Parathyroid adenoma (tissue), 2 donors: ENCODE results near the gene CRISPLD2.

Experiments
- H2AFZ ChIP-seq: fragments of 300-600 bp; sonication (generic); one replicate; pipeline ENCODE4 v1.7.0; 2017; ENCODE audit warnings: antibody characterized with exemption, mild to moderate bottlenecking
- H3K27ac ChIP-seq: fragments of 300-600 bp; sonication (generic); one replicate; pipeline ENCODE4 v1.7.0; 2017
- H3K27me3 ChIP-seq: fragments of 300-600 bp; sonication (generic); one replicate; pipeline ENCODE4 v1.7.0; 2017; ENCODE audit warnings: low read length; ENCODE audit not compliant: control insufficient read depth, insufficient read depth
- H3K36me3 ChIP-seq: fragments of 300-600 bp; sonication (generic); one replicate; pipeline ENCODE4 v1.7.0; 2017; ENCODE audit warnings: low read length; ENCODE audit not compliant: control insufficient read depth, insufficient read depth
- H3K4me1 ChIP-seq: fragments of 300-600 bp; sonication (generic); one replicate; pipeline ENCODE4 v1.7.0; 2017; ENCODE audit warnings: control low read depth
- H3K4me2 ChIP-seq: fragments of 300-600 bp; sonication (generic); one replicate; pipeline ENCODE4 v1.7.0; 2017; ENCODE audit warnings: low read length
- H3K4me3 ChIP-seq: fragments of 300-600 bp; sonication (generic); one replicate; pipeline ENCODE4 v1.7.0; 2017; ENCODE audit warnings: low read depth, low read length
- H3K79me2 ChIP-seq: fragments of 300-600 bp; sonication (generic); one replicate; pipeline ENCODE4 v1.7.0; 2017; ENCODE audit warnings: control low read depth
- H3K9ac ChIP-seq: fragments of 300-600 bp; sonication (generic); one replicate; pipeline ENCODE4 v1.7.0; 2017; ENCODE audit warnings: mild to moderate bottlenecking
- H3K9me3 ChIP-seq: fragments of 300-600 bp; sonication (generic); one replicate; pipeline ENCODE4 v1.7.0; 2017; ENCODE audit warnings: low read length; ENCODE audit not compliant: control insufficient read depth
- CTCF ChIP-seq: fragments of 300-600 bp; sonication (generic); IDR thresholded peaks from one replicate; pipeline ENCODE4 v1.7.0; 2017; ENCODE audit warnings: antibody characterized with exemption, mild to moderate bottlenecking
- donor health status: primary hyperparathyroidism.

The CRISPLD2 gene

GRCh38 chr16:84875846-84876245 is 56.1 kb downstream of the CRISPLD2 start:
- H3K36me3 ChIP-seq = no peaks in the 10 kb centered on the region
- TF ChIP-seq CTCF = no peak
- no peak overlapping the region for H2AFZ ChIP-seq
- no peak overlapping the region for H3K27ac ChIP-seq
- H3K27me3 ChIP-seq = no peaks in the 10 kb centered on the region
- no peaks in the 10 kb centered on the region for H3K79me2 ChIP-seq
- no peak overlapping the region for H3K4me2 ChIP-seq
- no peak overlapping the region for H3K9ac ChIP-seq
- no peaks in the 10 kb centered on the region for H3K4me1 ChIP-seq
- no peaks in the 10 kb centered on the region for H3K9me3 ChIP-seq
- H3K4me3 ChIP-seq = no peak overlapping the region

- Histone ChIP-seq H2AFZ (no peak overlapping the region), H3K27me3 (no peaks in the 10 kb centered on the region), H3K4me1 (no peaks in the 10 kb centered on the region), H3K4me3 (no peak overlapping the region), H3K9me3 (no peaks in the 10 kb centered on the region), H3K9ac (no peak overlapping the region), H3K27ac (no peak overlapping the region), H3K36me3 (no peaks in the 10 kb centered on the region), H3K4me2 (no peak overlapping the region), H3K79me2 (no peaks in the 10 kb centered on the region)
- TF ChIP-seq CTCF = no peak
Measured at GRCh38 chr16:84876873-84877606, 57.3 kb downstream of the CRISPLD2 start.

- H3K4me2 ChIP-seq = no peak overlapping the region
- no peaks in the 10 kb centered on the region for H3K79me2 ChIP-seq
- H2AFZ ChIP-seq = no peak overlapping the region
- no peaks in the 10 kb centered on the region for H3K36me3 ChIP-seq
- H3K4me1 ChIP-seq = no peaks in the 10 kb centered on the region
- no peak overlapping the region for H3K9ac ChIP-seq
- H3K9me3 ChIP-seq = no peaks in the 10 kb centered on the region
- TF ChIP-seq CTCF = no peak
- no peak overlapping the region for H3K4me3 ChIP-seq
- H3K27me3 ChIP-seq = no peaks in the 10 kb centered on the region
- no peak overlapping the region for H3K27ac ChIP-seq
Measured at GRCh38 chr16:84878770-84879169, 59.0 kb downstream of the CRISPLD2 start.

GRCh38 chr16:84879569-84880487 is 60.0 kb downstream of the CRISPLD2 start:
- H3K4me2 ChIP-seq = no peak overlapping the region

More at GRCh38 chr16:84879569-84880487, 60.0 kb downstream of the CRISPLD2 start:
- H3K79me2 ChIP-seq = no peaks in the 10 kb centered on the region
- no peak overlapping the region for H2AFZ ChIP-seq
- H3K27ac ChIP-seq = no peak overlapping the region
- H3K9ac ChIP-seq = no peak overlapping the region
- TF ChIP-seq CTCF = no peak
- H3K36me3 ChIP-seq = no peaks in the 10 kb centered on the region
- no peaks in the 10 kb centered on the region for H3K27me3 ChIP-seq
- no peak overlapping the region for H3K4me3 ChIP-seq
- H3K9me3 ChIP-seq = no peaks in the 10 kb centered on the region
- peaks cover 2% of the 10 kb centered on the region for H3K4me1 ChIP-seq
